ENCODE data around the gene SEC24A.

- TF ChIP-seq, protein P1, sequence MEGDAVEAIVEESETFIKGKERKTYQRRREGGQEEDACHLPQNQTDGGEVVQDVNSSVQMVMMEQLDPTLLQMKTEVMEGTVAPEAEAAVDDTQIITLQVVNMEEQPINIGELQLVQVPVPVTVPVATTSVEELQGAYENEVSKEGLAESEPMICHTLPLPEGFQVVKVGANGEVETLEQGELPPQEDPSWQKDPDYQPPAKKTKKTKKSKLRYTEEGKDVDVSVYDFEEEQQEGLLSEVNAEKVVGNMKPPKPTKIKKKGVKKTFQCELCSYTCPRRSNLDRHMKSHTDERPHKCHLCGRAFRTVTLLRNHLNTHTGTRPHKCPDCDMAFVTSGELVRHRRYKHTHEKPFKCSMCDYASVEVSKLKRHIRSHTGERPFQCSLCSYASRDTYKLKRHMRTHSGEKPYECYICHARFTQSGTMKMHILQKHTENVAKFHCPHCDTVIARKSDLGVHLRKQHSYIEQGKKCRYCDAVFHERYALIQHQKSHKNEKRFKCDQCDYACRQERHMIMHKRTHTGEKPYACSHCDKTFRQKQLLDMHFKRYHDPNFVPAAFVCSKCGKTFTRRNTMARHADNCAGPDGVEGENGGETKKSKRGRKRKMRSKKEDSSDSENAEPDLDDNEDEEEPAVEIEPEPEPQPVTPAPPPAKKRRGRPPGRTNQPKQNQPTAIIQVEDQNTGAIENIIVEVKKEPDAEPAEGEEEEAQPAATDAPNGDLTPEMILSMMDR (IDR thresholded peaks at IDR 0.05; ENCODE audit: insufficient read depth, low read length, poor library complexity, severe bottlenecking), result no peak
- no peak for TF ChIP-seq EZH2phosphoT487 (conservative IDR thresholded peaks at IDR 0.05; ENCODE audit: low read length)
These were observed 8.1 kb downstream of the SEC24A start for GRCh38 chr5:134656690-134657089.

Data from SU-DHL-6 (cell line).